WTC11 (cell line): ENCODE data around the gene RBM45.

Source experiments
- ATF2 ChIP-seq: sonication (generic); formaldehyde crosslinking; IDR thresholded peaks from 2 replicates; pipeline ENCODE4 v1.8.1; 2022; ENCODE audit warnings: low read depth, missing genetic modification reagents, borderline replicate concordance
- CTCF ChIP-seq: fragments of 200-600 bp; IDR thresholded peaks from 2 replicates; pipeline ENCODE4 v1.8.0; 2022; ENCODE audit warnings: antibody characterized with exemption
- E2F5 ChIP-seq: sonication (generic); formaldehyde crosslinking; IDR thresholded peaks from 2 replicates; pipeline ENCODE4 v1.8.1; 2022; ENCODE audit warnings: mild to moderate bottlenecking, moderate library complexity, missing genetic modification reagents
- ESRRA ChIP-seq: sonication (generic); formaldehyde crosslinking; IDR thresholded peaks from 2 replicates; pipeline ENCODE4 v1.8.1; 2022; ENCODE audit warnings: mild to moderate bottlenecking, missing genetic modification reagents, borderline replicate concordance
- FOXJ3 ChIP-seq: sonication (generic); formaldehyde crosslinking; IDR thresholded peaks from 2 replicates; pipeline ENCODE4 v1.9.0; 2021; ENCODE audit warnings: missing genetic modification reagents, mild to moderate bottlenecking, borderline replicate concordance
- FOXP4 ChIP-seq: sonication (generic); formaldehyde crosslinking; IDR thresholded peaks from 2 replicates; pipeline ENCODE4 v1.8.0; 2022; ENCODE audit warnings: mild to moderate bottlenecking, missing genetic modification reagents
- IRF1 ChIP-seq: sonication (generic); formaldehyde crosslinking; IDR thresholded peaks from 2 replicates; pipeline ENCODE4 v1.8.0; 2023; ENCODE audit warnings: missing genetic modification reagents
- MAX ChIP-seq: sonication (generic); formaldehyde crosslinking; IDR thresholded peaks from 2 replicates; pipeline ENCODE4 v1.8.0; 2022; ENCODE audit warnings: mild to moderate bottlenecking, missing genetic modification reagents
- MXD4 ChIP-seq: fragments of 250-450 bp; sonication (Bioruptor Pico); IDR thresholded peaks from 2 replicates; pipeline ENCODE4 v1.8.0; 2021; ENCODE audit warnings: mild to moderate bottlenecking, moderate library complexity, borderline replicate concordance
- SMAD3 ChIP-seq: sonication (generic); formaldehyde crosslinking; IDR thresholded peaks from 2 replicates; pipeline ENCODE4 v1.8.0; 2022; ENCODE audit warnings: missing genetic modification reagents, mild to moderate bottlenecking, borderline replicate concordance
- TEAD1 ChIP-seq: sonication (generic); formaldehyde crosslinking; IDR thresholded peaks from 2 replicates; pipeline ENCODE4 v1.8.0; 2022; ENCODE audit warnings: mild to moderate bottlenecking, missing genetic modification reagents
- ZNF232 ChIP-seq: sonication (generic); formaldehyde crosslinking; IDR thresholded peaks from 2 replicates; pipeline ENCODE4 v1.8.0; 2022; ENCODE audit warnings: mild to moderate bottlenecking, missing genetic modification reagents
- ZSCAN18 ChIP-seq: fragments of 250-450 bp; sonication (Bioruptor Pico); IDR thresholded peaks from 2 replicates; pipeline ENCODE4 v2.1.2; 2022; ENCODE audit warnings: mild to moderate bottlenecking, moderate library complexity
- TF ChIP-seq, protein P1 (sequence below): sonication (generic); formaldehyde crosslinking; IDR thresholded peaks from 2 replicates; pipeline ENCODE4 v1.8.1; 2023; ENCODE audit warnings: mild to moderate bottlenecking, missing genetic modification reagents, moderate library complexity

GRCh38 chr2:178088774-178089270 is 23.4 kb upstream of the RBM45 start:
- TF ChIP-seq ZSCAN18 (CRISPR knock-in tag), result no peak
- no peak for TF ChIP-seq CTCF
- no peak for TF ChIP-seq MAX (CRISPR knock-in tag)
- no peak for TF ChIP-seq SMAD3 (CRISPR knock-in tag)
- TF ChIP-seq ATF2 (CRISPR knock-in tag), result no peak
- no peak for TF ChIP-seq FOXJ3 (CRISPR knock-in tag)
- no peak for TF ChIP-seq ESRRA (CRISPR knock-in tag)
- no peak for TF ChIP-seq IRF1 (CRISPR knock-in tag)
- no peak for TF ChIP-seq FOXP4
- TF ChIP-seq MXD4 (CRISPR knock-in tag), result no peak
- TF ChIP-seq TEAD1 (CRISPR knock-in tag), result no peak
- TF ChIP-seq, protein P1, sequence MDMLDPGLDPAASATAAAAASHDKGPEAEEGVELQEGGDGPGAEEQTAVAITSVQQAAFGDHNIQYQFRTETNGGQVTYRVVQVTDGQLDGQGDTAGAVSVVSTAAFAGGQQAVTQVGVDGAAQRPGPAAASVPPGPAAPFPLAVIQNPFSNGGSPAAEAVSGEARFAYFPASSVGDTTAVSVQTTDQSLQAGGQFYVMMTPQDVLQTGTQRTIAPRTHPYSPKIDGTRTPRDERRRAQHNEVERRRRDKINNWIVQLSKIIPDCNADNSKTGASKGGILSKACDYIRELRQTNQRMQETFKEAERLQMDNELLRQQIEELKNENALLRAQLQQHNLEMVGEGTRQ (CRISPR knock-in tag), result no peak
- TF ChIP-seq E2F5 (CRISPR knock-in tag), result no peak
- no peak for TF ChIP-seq ZNF232 (CRISPR knock-in tag)
